Nephron progenitor cell (in vitro differentiated cells): ENCODE measurements around the gene AHRR.
"Not testable (repeated sequence)": the region's sequence is repeated elsewhere in the genome, so short reads cannot be mapped to it uniquely, and the experiment has no call there.

Source experiments
- DNase-seq: peaks from one replicate; pipeline ENCODE4 v3.0.0; 2021
- H3K27ac Mint-ChIP-seq: 2 replicates; pipeline ENCODE4 v1.8.0; 2021; ENCODE audit warnings: mild to moderate bottlenecking, moderate library complexity, mixed read lengths
- H3K27me3 Mint-ChIP-seq: 2 replicates; pipeline ENCODE4 v1.8.0; 2021; ENCODE audit warnings: mild to moderate bottlenecking, low read depth, mixed read lengths; ENCODE audit not compliant: poor library complexity
- H3K36me3 Mint-ChIP-seq: 2 replicates; pipeline ENCODE4 v1.8.0; 2021; ENCODE audit warnings: low read depth, mixed read lengths
- H3K4me1 Mint-ChIP-seq: 2 replicates; pipeline ENCODE4 v1.8.0; 2021; ENCODE audit warnings: mixed read lengths
- H3K4me3 Mint-ChIP-seq: 2 replicates; pipeline ENCODE4 v1.8.0; 2021; ENCODE audit warnings: mild to moderate bottlenecking, moderate library complexity, mixed read lengths
- H3K9me3 Mint-ChIP-seq: 2 replicates; pipeline ENCODE4 v1.8.0; 2021; ENCODE audit warnings: mild to moderate bottlenecking, moderate library complexity, mixed read lengths
- CTCF ChIP-seq: fragments of 200-600 bp; sonication (generic); IDR thresholded peaks from 2 replicates; pipeline ENCODE4 v1.5.0; 2021; ENCODE audit warnings: antibody characterized with exemption

The AHRR gene

DNA sequence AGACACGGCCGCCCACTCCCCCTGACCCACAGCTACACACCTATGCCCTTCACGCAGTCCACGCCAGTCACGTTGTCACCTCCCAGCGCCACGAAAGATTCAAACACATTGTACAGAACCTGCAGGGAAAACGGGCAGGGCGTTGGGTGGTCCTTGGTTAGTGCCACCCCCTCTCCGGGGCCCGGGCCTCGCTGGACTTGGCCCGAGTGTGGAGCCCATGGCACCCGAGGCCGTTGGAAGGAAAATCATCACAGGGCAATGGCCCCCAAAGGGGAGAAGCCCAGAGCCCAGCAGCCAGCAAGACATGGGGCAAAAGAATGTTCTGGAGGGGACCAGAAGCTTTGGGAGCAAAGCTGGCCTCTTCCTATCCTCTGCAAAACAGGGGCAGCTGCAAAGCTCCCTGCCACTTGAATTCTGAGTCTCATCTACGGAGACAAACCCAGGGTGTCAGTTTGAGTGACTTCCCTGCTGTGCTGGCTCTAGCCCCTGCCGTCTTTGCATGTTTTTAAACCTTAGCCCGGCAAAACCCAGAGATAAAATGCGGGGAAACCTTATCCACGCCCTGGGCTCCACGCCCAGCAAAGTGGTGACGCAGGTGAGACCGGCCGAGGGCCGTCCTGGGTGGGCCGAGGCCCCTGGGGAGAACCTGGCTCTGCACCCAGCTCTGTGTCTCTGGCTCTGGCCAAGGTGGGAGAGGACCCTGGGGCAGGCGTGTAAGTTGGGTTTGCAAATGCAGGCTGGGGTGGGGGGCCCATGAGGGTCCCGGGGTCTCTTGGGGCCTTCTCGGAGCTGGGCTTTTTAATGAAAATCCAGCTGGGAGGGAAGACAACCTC, 163.8 kb downstream of the AHRR start:
- Mint-ChIP-seq H3K27ac (no peak overlapping the region), H3K4me3 (no peak overlapping the region), H3K27me3 (peaks cover 28% of the 10 kb centered on the region), H3K4me1 (no peaks in the 10 kb centered on the region), H3K36me3 (no peaks in the 10 kb centered on the region), H3K9me3 (no peaks in the 10 kb centered on the region)
- DNase-seq = peak; percentile 2
- no peak for TF ChIP-seq CTCF

GRCh38 chr5:485946-486491, 164.5 kb downstream of the AHRR start:
- Mint-ChIP-seq H3K27ac (no peak overlapping the region), H3K4me1 (no peaks in the 10 kb centered on the region), H3K36me3 (no peaks in the 10 kb centered on the region), H3K4me3 (no peak overlapping the region), H3K9me3 (no peaks in the 10 kb centered on the region), H3K27me3 (peaks cover 31% of the 10 kb centered on the region)
- no peak for DNase-seq
- no peak for TF ChIP-seq CTCF

DNA sequence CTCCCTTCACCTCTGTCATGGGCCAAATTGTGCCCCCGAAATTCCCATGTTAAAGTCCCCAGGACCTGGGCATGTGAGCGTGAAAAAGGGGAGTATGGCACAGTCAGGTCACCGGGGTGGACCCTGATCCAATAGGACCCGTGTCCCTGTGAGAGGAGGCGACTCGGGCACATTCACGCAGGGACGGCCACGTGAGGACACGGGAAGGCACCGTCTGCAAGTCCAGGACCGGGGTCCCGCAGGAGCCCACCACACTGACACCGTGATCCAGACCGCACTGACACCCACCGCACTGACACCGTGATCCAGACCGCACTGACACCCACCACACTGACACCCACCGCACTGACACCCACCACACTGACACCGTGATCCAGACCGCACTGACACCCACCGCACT, 165.1 kb downstream of the AHRR start:
- H3K4me3 Mint-ChIP-seq, DNase-seq, H3K4me1 Mint-ChIP-seq, H3K27ac Mint-ChIP-seq, H3K9me3 Mint-ChIP-seq, H3K36me3 Mint-ChIP-seq: not testable (repeated sequence)
- peaks cover 37% of the 10 kb centered on the region for H3K27me3 Mint-ChIP-seq
